Measurements from ENCODE around the gene C11orf58. TPM values are rescaled to one million over a fixed set of nuclear protein-coding genes. Genes with fewer than 3 reads are reported as not detected.

The C11orf58 gene
- total RNA-seq, 1 donor from 2014 or later, result 109 TPM

- no peak for DNase-seq (ENCODE audit: low spot score)
Measured at GRCh38 chr11:16784666-16785065, 46.2 kb downstream of the C11orf58 start.

DNA sequence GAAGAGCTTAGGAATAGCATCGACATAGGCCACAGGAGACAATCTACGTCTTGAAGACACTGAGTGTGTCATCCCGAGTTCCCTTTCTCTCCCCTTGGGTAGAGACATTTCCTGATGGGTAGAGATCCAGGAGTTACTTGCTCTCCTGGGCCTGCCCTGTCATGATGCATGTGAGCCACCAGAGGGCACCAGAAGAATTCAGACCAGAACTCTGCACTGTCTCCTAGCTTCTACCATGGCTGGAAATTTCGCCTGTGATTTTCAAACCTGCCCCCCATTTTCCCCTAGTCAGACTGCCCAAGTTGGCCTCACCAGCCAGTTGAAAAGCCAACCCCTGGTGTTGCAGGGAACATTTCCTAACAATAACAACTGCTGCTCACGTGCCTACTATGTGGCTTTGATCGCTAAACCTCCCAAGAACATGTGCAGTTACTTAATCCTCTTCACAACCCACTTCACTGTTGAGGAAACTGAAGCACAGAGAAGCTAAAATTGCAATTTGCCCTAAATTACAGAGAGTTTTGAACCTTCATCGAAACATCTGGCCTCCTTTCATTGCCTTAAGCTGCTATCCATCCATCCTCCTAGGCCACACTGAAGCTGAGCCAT is 47.2 kb downstream of the C11orf58 start:
- DNase-seq (ENCODE audit: low spot score), result peak; percentile 76

- DNase-seq (ENCODE audit: low spot score), result peak; percentile 32
Measured at GRCh38 chr11:16786131-16786530, 47.7 kb downstream of the C11orf58 start.

DNA sequence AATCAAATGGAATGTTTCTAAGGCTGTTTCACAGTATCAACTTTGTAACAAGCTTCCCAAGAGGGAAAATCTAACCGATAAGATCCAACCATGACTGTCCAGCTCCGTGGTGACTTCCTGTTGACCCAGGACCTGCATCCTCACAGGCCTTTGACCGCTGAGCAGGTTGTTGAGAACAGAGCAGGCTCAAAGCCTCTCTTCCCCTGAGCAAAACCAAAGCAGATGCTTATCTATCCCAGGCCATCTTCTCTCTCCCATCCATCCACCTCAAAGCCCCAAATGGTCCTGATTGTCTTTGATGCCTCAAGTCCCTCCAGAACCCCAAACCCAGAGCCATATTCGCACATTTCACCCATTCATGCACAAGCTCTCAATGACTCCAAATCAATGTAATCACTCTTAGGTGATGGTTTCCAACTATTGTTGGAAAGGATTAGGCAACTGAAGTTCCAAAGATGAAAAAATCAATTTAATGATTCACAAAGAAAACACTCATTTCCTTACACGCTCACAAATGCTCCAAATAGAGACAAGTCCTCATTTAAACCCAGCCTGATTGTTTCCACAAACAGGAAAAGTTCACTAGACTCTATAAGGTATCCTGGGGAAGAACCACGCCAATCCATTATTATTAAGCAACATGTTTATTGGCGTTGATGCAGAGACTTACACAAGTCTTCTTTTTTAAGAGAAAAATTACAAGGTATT is 48.7 kb downstream of the C11orf58 start:
- DNase-seq (ENCODE audit: low spot score), result no peak

- peak; percentile 67 for DNase-seq (ENCODE audit: low spot score)
Measured at GRCh38 chr11:16788141-16789062, 50.0 kb downstream of the C11orf58 start.

DNA sequence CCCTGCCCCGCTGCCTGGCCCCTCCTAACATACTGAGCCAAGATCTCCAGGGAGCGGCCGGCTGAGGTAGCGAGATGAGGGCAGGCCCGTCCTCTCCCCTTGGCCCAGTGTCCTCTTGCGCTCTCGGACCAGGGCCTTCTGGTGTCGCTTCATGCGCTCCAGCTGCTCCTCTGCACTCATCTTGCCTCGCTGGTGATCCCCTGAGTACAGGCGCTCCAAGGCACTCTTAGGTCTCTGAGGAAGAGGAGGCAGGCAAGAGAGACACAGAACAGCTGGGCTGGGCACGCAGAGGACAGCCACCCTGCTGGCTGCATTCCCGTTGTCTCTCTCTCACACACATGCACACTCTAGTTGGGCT is 50.6 kb downstream of the C11orf58 start:
- DNase-seq (ENCODE audit: low spot score), result no peak

DNA sequence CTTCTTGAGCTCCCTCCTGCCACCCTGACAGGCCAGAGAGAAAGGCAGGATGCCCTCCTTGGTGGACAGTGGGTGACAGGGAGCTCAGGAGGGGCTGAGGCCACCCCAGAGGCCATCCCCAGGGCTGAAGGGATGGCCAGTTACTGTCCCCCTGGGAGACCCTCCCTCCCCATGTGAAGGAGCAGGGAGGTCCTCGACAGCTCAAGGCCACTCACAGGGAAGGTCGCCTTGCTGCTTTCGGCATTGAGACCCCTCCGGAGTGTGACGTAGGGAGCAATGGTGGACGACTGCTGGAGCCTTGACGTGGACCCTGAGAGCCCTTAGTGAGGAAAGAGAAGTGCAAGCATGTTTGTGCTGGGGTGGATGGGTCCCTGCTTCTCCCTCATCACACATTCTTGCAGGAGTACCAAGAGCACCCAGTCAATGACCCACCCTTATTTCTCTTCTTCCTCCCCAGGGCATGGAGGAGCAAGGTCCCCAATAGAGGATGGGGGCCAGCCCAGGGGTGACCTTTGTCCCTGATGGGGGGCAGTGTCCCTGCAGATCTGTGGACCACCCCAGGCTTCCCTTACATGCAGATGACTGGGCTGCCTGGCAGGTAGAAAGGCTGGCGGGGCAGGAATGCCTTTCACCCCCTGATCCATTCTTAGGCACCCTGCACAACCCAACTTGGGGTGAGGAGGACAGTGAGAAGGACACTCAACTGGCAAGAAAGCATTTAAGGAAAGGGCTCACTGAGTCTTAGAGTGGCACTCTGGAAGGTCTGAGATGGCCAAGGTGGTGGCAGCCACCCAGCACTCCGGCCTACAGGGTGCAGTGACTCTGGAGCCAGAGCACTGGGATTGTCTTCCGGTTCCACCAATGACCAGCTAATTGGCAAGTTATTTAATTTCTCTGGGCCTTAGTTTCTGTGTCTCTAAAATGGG is 51.4 kb downstream of the C11orf58 start:
- DNase-seq (ENCODE audit: low spot score), result no peak

- DNase-seq (ENCODE audit: low spot score), result no peak
Measured at GRCh38 chr11:16790486-16791190, 52.2 kb downstream of the C11orf58 start.

DNA sequence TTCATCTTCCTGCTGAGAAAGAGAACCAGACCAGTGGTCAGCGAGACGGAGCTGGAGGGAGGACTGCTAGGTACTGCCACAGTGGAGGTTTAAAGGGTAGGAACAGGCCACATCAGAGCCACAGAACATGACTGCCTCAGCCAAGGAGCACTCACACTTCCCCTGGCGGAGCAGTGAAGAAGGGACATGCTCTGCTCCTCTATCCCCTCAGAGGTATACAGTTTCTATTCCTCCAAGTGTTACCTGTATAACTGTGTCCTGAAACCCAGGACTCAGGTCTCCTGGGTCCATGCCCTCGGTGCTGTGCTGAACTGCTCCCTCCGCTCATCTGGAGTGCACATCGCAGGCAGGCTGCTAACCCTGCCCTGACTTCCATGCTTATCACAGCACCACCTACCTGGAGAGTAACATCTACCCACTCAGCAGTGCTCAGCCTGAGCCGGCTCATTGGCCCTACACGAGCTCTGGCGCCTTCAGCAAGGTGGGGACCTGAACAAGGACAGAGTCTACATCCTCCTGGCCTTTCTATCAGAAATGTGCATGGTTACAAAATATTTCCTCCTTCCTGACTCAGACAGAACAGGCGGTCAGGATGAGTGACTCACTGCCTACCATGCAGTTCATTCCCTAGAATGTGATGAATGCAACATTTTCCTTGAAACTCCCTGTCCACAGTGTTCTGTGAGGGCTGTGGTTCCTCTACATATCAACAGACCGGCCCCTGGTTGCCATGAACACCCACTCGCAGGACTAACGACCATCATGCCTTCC is 52.9 kb downstream of the C11orf58 start:
- DNase-seq (ENCODE audit: low spot score), result peak; percentile 39

DNA sequence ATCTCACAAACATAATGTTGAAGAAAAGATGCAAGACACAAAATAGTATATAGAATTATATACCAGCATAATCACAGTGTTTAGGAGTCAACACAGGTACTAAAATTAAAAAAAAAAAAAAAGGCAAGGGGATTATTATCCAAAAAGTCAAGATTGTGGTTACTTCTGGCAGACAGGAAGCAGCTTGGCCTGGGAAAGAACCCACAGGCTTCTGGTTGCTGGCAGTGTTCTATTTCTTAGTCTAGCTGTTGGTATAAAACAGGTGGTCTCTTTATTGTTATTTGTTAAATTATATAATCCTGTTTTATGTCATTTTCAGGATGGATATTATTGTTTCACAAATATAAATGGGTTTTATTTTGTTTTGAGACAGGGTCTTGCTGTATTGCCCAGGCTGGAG is 54.0 kb downstream of the C11orf58 start:
- DNase-seq (ENCODE audit: low spot score), result no peak

- no peak for DNase-seq (ENCODE audit: low spot score)
Measured at GRCh38 chr11:16793009-16793408, 54.6 kb downstream of the C11orf58 start.

DNA sequence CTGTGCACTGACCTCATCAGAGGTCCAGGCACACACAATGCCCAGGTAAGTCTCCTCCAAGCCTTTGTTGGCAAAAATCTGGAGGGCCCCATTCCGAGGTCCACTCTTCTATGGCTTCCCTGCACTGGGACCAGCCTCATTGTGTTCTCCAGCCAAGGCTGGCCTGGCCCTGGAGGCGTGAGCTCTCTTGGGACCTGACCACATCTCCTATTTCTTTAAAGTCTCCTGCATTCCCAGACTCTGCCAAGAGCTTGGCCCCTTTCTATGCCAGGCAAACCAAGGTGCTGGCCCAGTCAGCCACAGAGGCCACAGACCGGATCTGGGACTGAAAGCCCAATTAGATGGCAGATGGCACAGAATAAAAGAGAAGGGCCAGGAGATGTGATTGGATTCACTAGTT is 55.1 kb downstream of the C11orf58 start:
- DNase-seq (ENCODE audit: low spot score), result no peak

GRCh38 chr11:16794047-16794818 is 55.8 kb downstream of the C11orf58 start:
- DNase-seq (ENCODE audit: low spot score), result no peak

DNA sequence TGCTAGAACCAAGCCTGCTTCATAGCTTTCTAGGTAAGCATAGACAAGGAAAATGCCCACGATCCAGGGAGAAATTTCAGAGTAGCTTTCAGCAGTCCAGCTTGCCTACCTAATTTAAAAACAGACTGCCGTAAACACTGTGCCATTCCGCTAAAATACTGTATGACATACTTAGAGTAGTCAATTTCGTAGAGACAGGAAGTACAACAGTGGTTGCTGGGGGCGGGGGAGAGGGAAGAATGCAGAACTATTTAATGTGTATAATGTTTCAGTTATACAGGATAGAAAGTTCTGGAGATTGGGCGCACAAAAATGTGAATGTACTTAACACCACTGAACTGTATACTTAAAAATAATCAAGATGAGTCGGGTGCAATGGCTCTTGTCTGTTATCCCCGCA is 56.7 kb downstream of the C11orf58 start:
- no peak for DNase-seq (ENCODE audit: low spot score)

GRCh38 chr11:16796311-16796710 is 57.9 kb downstream of the C11orf58 start:
- no peak for DNase-seq (ENCODE audit: low spot score)

DNA sequence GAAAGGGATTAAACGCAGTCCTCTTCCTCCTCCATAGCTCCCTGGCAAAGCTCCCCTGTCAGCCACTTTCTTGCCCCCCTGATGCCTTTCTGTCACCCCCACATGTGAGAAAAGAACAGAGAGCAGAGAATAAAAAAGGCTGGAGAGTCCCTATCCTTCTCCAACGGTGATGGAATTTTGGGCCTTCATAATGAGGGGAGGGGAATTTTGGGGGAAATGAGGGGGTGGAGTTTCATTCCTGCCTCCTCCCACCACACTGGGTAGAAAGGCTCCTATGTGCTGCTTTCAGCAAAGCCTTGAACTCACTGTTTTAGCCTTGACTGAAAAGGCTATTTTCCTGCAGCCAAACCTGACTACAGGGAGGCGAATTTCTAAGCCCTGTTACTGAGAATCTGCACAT is 59.3 kb downstream of the C11orf58 start:
- DNase-seq (ENCODE audit: low spot score), result no peak

DNA sequence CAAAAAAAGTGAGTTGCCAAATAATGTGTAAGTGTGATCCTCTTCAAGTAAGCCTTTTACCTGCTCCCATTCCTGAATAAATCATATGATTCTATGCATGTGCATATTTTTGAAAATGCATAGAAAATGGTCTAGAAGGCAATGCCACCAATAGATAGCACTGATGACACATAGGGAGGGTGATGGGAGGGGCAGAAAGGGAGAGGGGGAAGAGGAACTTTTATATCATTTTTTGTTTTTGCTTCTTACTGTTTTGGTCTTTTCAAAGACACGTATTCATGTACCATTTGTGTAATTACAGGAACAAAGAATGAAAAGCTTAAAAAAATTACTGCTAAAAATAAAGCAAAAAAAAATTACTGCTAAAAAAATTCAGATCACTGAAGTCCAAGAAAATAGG is 60.8 kb downstream of the C11orf58 start:
- no peak for DNase-seq (ENCODE audit: low spot score)

GRCh38 chr11:16799890-16800289 is 61.4 kb downstream of the C11orf58 start:
- DNase-seq (ENCODE audit: low spot score), result no peak

DNA sequence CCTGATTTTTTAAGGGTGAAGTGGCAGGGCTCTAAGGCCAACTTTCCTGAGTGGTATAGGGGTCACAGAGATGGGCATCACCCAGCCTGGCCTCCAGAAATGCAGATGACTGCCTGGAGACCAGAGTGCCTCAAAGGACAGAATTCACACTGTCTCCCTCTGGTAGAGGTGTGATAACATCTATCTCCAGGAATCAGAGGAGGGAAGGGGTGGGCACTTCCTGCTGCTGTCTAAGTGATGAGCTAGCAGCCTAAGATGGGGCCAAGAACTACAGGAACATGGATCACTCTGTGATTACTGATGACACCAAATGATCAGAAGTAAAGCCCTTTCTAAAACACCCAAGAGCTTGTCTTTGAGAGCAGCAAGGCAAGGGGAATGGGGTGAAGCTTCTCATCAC is 61.9 kb downstream of the C11orf58 start:
- no peak for DNase-seq (ENCODE audit: low spot score)

Measured in mucosa of gallbladder (tissue), 1 donor.